Ascending aorta (tissue), 2 donors: Measurements from ENCODE around the gene MVP. TPM values are rescaled to one million over a fixed set of nuclear protein-coding genes. Genes with fewer than 3 reads are reported as not detected.

Experiments used
- DNase-seq, 2 donors: peaks; one replicate each; pipeline ENCODE4 v3.0.0-alpha.2; 2019; ENCODE audit warnings: low spot score in 2 of 2
- H3K27ac ChIP-seq, 2 donors: fragments of 200-600 bp; sonication (generic); one replicate each; pipeline ENCODE4 v1.5.1; 2016 to 2017; ENCODE audit warnings: mild to moderate bottlenecking in 1 of 2
- H3K27me3 ChIP-seq: fragments of 200-600 bp; sonication (generic); one replicate; pipeline ENCODE4 v1.5.1; 2017
- H3K36me3 ChIP-seq, 2 donors: fragments of 200-600 bp; sonication (generic); one replicate each; pipeline ENCODE4 v1.5.1; 2016
- H3K4me1 ChIP-seq, 2 donors: fragments of 200-600 bp; sonication (generic); one replicate each; pipeline ENCODE4 v1.5.1; 2016 to 2017; ENCODE audit warnings: mild to moderate bottlenecking in 1 of 2
- H3K4me3 ChIP-seq, 2 donors: fragments of 200-600 bp; sonication (generic); one replicate each; pipeline ENCODE4 v1.5.1; 2016 to 2017; ENCODE audit warnings: mild to moderate bottlenecking in 1 of 2
- H3K9me3 ChIP-seq, 2 donors: fragments of 200-600 bp; sonication (generic); one replicate each; pipeline ENCODE4 v1.5.1; 2016
- CTCF ChIP-seq, 3 experiments: fragments of 200-600 bp in 2 of 3; fragments of 450-650 bp in 1 of 3; sonication (generic) in 2 of 3; IDR thresholded peaks; one replicate each; pipeline ENCODE4 v1.5.1; 2016 to 2019; ENCODE audit warnings: antibody characterized with exemption in 3 of 3, mild to moderate bottlenecking in 1 of 3, moderate library complexity in 1 of 3
- intact Hi-C: fragments of 100-400 bp; cut with DNase I; formaldehyde crosslinking; loops from one replicate; pipeline ENCODE4 v1.15.1; 2023
- total RNA-seq: library from RNA; depleted of rRNA; stranded (reverse); fragments of >200 nt; gene quantifications from one replicate; pipeline ENCODE4 v1.1.0, GENCODE V29; 2016

MVP gene
- total RNA-seq, 1 donor from 2014 or later: 244 TPM

- Histone ChIP-seq H3K36me3 (no peaks in the 10 kb centered on the region), H3K4me3 (no peak overlapping the region), H3K27me3 (no peaks in the 10 kb centered on the region), H3K27ac (no peak overlapping the region), H3K9me3 (no peaks in the 10 kb centered on the region), H3K4me1 (no peaks in the 10 kb centered on the region)
- intact Hi-C loops: no loop called here
- TF ChIP-seq CTCF (IDR thresholded peaks at IDR 0.05): no peak
- no peak for DNase-seq
Observed at GRCh38 chr16:29891525-29892457, 71.5 kb downstream of the MVP start.

GRCh38 chr16:29892458-29892813 lies 72.2 kb downstream of the MVP start:
- H3K9me3 ChIP-seq: no peaks in the 10 kb centered on the region
- no peak for DNase-seq
- H3K4me3 ChIP-seq: no peak overlapping the region
- intact Hi-C loops: no loop called here
- no peak for TF ChIP-seq CTCF (IDR thresholded peaks at IDR 0.05)
- H3K4me1 ChIP-seq: no peaks in the 10 kb centered on the region
- H3K27ac ChIP-seq: no peak overlapping the region
- H3K36me3 ChIP-seq: no peaks in the 10 kb centered on the region
- no peaks in the 10 kb centered on the region for H3K27me3 ChIP-seq

- Histone ChIP-seq H3K27ac (no peak overlapping the region), H3K36me3 (no peaks in the 10 kb centered on the region), H3K4me1 (no peaks in the 10 kb centered on the region), H3K4me3 (no peak overlapping the region), H3K27me3 (peaks cover 4% of the 10 kb centered on the region), H3K9me3 (no peaks in the 10 kb centered on the region)
- intact Hi-C loops: no loop called here
- TF ChIP-seq CTCF (IDR thresholded peaks at IDR 0.05): no peak
- no peak for DNase-seq
Observed at GRCh38 chr16:29893553-29893952, 73.3 kb downstream of the MVP start.

GRCh38 chr16:29894352-29894751 lies 74.1 kb downstream of the MVP start:
- TF ChIP-seq CTCF (IDR thresholded peaks at IDR 0.05): no peak
- no peak for DNase-seq
- Histone ChIP-seq H3K36me3 (no peaks in the 10 kb centered on the region), H3K4me3 (no peak overlapping the region), H3K27me3 (peaks cover 4% of the 10 kb centered on the region), H3K27ac (no peak overlapping the region), H3K4me1 (no peaks in the 10 kb centered on the region), H3K9me3 (no peaks in the 10 kb centered on the region)
- intact Hi-C loops: no loop called here

GRCh38 chr16:29896841-29897240 lies 76.6 kb downstream of the MVP start:
- Histone ChIP-seq H3K27me3 (peaks cover 4% of the 10 kb centered on the region), H3K4me3 (no peak overlapping the region), H3K4me1 (peaks cover 4 to 7% of the 10 kb centered on the region in 2 donors), H3K9me3 (no peaks in the 10 kb centered on the region), H3K27ac (no peak overlapping the region), H3K36me3 (no peaks in the 10 kb centered on the region)
- intact Hi-C loops: no loop called here
- TF ChIP-seq CTCF (IDR thresholded peaks at IDR 0.05): no peak
- DNase-seq: no peak
